Naive thymus-derived CD8-positive, alpha-beta T cell (primary cell): ENCODE results near the gene TARM1. TPM values are rescaled to one million over a fixed set of nuclear protein-coding genes. Genes with fewer than 3 reads are reported as not detected.
A peak's percentile ranks its signal among the peaks of the same experiment; 100 is the strongest.

Experiments
- ATAC-seq, 2 donors: fragments of 150-1000 bp; cut with Tn5 transposase in 1 of 2; sonication (Bioruptor Pico), chemical (Tn5 transposase) in 1 of 2; 1 replicate in 1 of 2; 2 replicates in 1 of 2; pipeline ENCODE4 v1.10.0; 2021; ENCODE audit warnings: mild to moderate bottlenecking in 2 of 2, moderate library complexity in 2 of 2
- POLR2A ChIA-PET: fragments of 350-600 bp; sonication (Branson Sonifier 250); formaldehyde crosslinking; loops from one replicate; lab custom pipeline; 2021; ENCODE audit warnings: antibody characterized with exemption; lab: Charles Lee
- DNase-seq, 10 donors: peaks; one replicate each; pipeline versions ENCODE4 v3.0.0 to v3.0.0-alpha.2; 2020 to 2022
- H3K27ac Mint-ChIP-seq, 10 donors: one replicate each; pipeline ENCODE4 v1.8.0; 2020 to 2022; ENCODE audit warnings: mild to moderate bottlenecking in 10 of 10, mixed read lengths in 10 of 10, moderate library complexity in 4 of 10, inconsistent platforms in 1 of 10
- H3K27me3 Mint-ChIP-seq, 5 donors: one replicate each; pipeline ENCODE4 v1.8.0; 2021 to 2022; ENCODE audit warnings: mixed read lengths in 5 of 5
- H3K36me3 Mint-ChIP-seq, 3 donors: one replicate each; pipeline ENCODE4 v1.8.0; 2020 to 2022; ENCODE audit warnings: mixed read lengths in 3 of 3, mild to moderate bottlenecking in 2 of 3, inconsistent platforms in 1 of 3
- H3K4me1 Mint-ChIP-seq, 4 donors: one replicate each; pipeline ENCODE4 v1.8.0; 2021 to 2022; ENCODE audit warnings: mixed read lengths in 4 of 4
- H3K4me3 Mint-ChIP-seq, 10 donors: one replicate each; pipeline ENCODE4 v1.8.0; 2020 to 2022; ENCODE audit warnings: mild to moderate bottlenecking in 10 of 10, mixed read lengths in 10 of 10, moderate library complexity in 6 of 10, inconsistent platforms in 1 of 10
- H3K9me3 Mint-ChIP-seq, 9 donors: one replicate each; pipeline ENCODE4 v1.8.0; 2020 to 2022; ENCODE audit warnings: mixed read lengths in 9 of 9, mild to moderate bottlenecking in 3 of 9, inconsistent platforms in 1 of 9, moderate library complexity in 1 of 9
- polyA plus RNA-seq, 3 donors: library from polyadenylated mRNA; unstranded; fragments of 300-500 nt; fragmentation: Illumina TruSeq; gene quantifications; one replicate each; pipeline ENCODE4 v1.2.3, GENCODE V29; 2021
- total RNA-seq, 8 experiments: library from RNA in 2 of 8; stranded (reverse) in 2 of 8; gene quantifications; one replicate each; pipeline ENCODE4 v1.2.3 and lab custom pipeline; 2021 to 2026

The TARM1 gene
- total RNA-seq (not detected), polyA plus RNA-seq (not detected), total RNA-seq (lab: John Stamatoyannopoulos, UW) (0 reads per million in 6 experiments)

- POLR2A ChIA-PET = no interaction called here
- H3K27me3 Mint-ChIP-seq = peaks cover 3 to 15% (median 6%) of the 10 kb centered on the region in 5 donors
- ATAC-seq = no peak
- H3K4me1 Mint-ChIP-seq = no peaks in the 10 kb centered on the region
- DNase-seq = no peak
- H3K27ac Mint-ChIP-seq = no peak within 1 kb of the TSS
- H3K4me3 Mint-ChIP-seq = no peak within 1 kb of the TSS
- peaks cover 0 to 42% (median 9%) of the 10 kb centered on the region in 9 donors for H3K9me3 Mint-ChIP-seq
- H3K36me3 Mint-ChIP-seq = peaks cover 0 to 16% (median 0%) of the 10 kb centered on the region in 3 donors
These were observed at the start of gene TARM1 for GRCh38 chr19:54081032-54081431. Gene TARM1, minus strand, starts transcription at chr19:54081365. Its CDS starts 25 bp downstream, at chr19:54081340.

- peaks cover 0 to 42% (median 4%) of the 10 kb centered on the region in 3 donors for H3K36me3 Mint-ChIP-seq
These were observed 48.4 kb upstream of the TARM1 start for GRCh38 chr19:54129617-54129996.

GRCh38 chr19:54128796-54129616 lies 47.8 kb upstream of the TARM1 start:
- POLR2A ChIA-PET = no interaction called here
- no peaks in the 10 kb centered on the region for H3K27me3 Mint-ChIP-seq
- peaks cover 0 to under 1% (median 0%) of the 10 kb centered on the region in 4 donors for H3K4me1 Mint-ChIP-seq
- no peaks in the 10 kb centered on the region for H3K9me3 Mint-ChIP-seq
- no peak overlapping the region for H3K27ac Mint-ChIP-seq
- no peak for ATAC-seq
- no peak overlapping the region for H3K4me3 Mint-ChIP-seq
- H3K36me3 Mint-ChIP-seq = peaks cover 0 to 47% (median 4%) of the 10 kb centered on the region in 3 donors
- DNase-seq = no peak

More at GRCh38 chr19:54129617-54129996, 48.4 kb upstream of the TARM1 start:
- H3K4me3 Mint-ChIP-seq = no peak overlapping the region
- H3K27me3 Mint-ChIP-seq = no peaks in the 10 kb centered on the region
- POLR2A ChIA-PET = no interaction called here
- no peaks in the 10 kb centered on the region for H3K9me3 Mint-ChIP-seq
- H3K4me1 Mint-ChIP-seq = peaks cover 2 to 6% (median 4%) of the 10 kb centered on the region in 4 donors
- no peak for ATAC-seq
- H3K27ac Mint-ChIP-seq = no peak overlapping the region
- no peak for DNase-seq

- DNase-seq = no peak
- H3K27me3 Mint-ChIP-seq = no peaks in the 10 kb centered on the region
- H3K36me3 Mint-ChIP-seq = peaks cover 0 to 51% (median 5%) of the 10 kb centered on the region in 3 donors
- peak overlapping the region in 1 of 10 donors; percentile 56 for H3K27ac Mint-ChIP-seq
- no peaks in the 10 kb centered on the region for H3K4me1 Mint-ChIP-seq
- POLR2A ChIA-PET = no interaction called here
- H3K9me3 Mint-ChIP-seq = no peaks in the 10 kb centered on the region
- no peak overlapping the region for H3K4me3 Mint-ChIP-seq
- no peak for ATAC-seq
These were observed 47.2 kb upstream of the TARM1 start for GRCh38 chr19:54128441-54128725.

GRCh38 chr19:54127688-54128440 lies 46.7 kb upstream of the TARM1 start:
- peaks cover 0 to 1% (median 0%) of the 10 kb centered on the region in 4 donors for H3K4me1 Mint-ChIP-seq
- POLR2A ChIA-PET = no interaction called here
- DNase-seq = no peak
- H3K4me3 Mint-ChIP-seq = no peak overlapping the region
- peak overlapping the region in 1 of 10 donors; percentile 56 for H3K27ac Mint-ChIP-seq
- H3K36me3 Mint-ChIP-seq = peaks cover 0 to 56% (median 7%) of the 10 kb centered on the region in 3 donors
- no peak for ATAC-seq
- H3K9me3 Mint-ChIP-seq = no peaks in the 10 kb centered on the region
- no peaks in the 10 kb centered on the region for H3K27me3 Mint-ChIP-seq

- Mint-ChIP-seq H3K27me3 (no peaks in the 10 kb centered on the region), H3K36me3 (peaks cover 0 to 64% (median 5%) of the 10 kb centered on the region in 3 donors), H3K4me3 (no peak overlapping the region)
These were observed 44.5 kb upstream of the TARM1 start for GRCh38 chr19:54125713-54126112.

GRCh38 chr19:54124393-54124792 lies 43.2 kb upstream of the TARM1 start:
- Mint-ChIP-seq H3K27ac (no peak overlapping the region), H3K4me3 (no peak overlapping the region), H3K36me3 (peaks cover 0 to 70% (median 9%) of the 10 kb centered on the region in 3 donors), H3K27me3 (no peaks in the 10 kb centered on the region), H3K4me1 (peaks cover 0 to 2% (median under 1%) of the 10 kb centered on the region in 4 donors), H3K9me3 (no peaks in the 10 kb centered on the region)
- ATAC-seq = no peak
- DNase-seq = no peak
- POLR2A ChIA-PET = interaction anchor here (2.2 to 2.6 kb wide), 2 partner anchors 9 to 13 kb away, joined by 5 to 16 read pairs; partner anchors contain the start of genes CNOT3, PRPF31 and TFPT

More at GRCh38 chr19:54125713-54126112, 44.5 kb upstream of the TARM1 start:
- ATAC-seq (no peak), DNase-seq (no peak)
- Mint-ChIP-seq H3K27ac (peak overlapping the region in 1 of 10 donors; percentile 29), H3K9me3 (no peaks in the 10 kb centered on the region), H3K4me1 (peaks cover 0 to 2% (median under 1%) of the 10 kb centered on the region in 4 donors)
- POLR2A ChIA-PET = interaction anchor here (1.4 to 2.2 kb wide), 2 partner anchors 11 kb away, joined by 5 to 6 read pairs; partner anchors contain the start of gene CNOT3

- Mint-ChIP-seq H3K9me3 (no peaks in the 10 kb centered on the region), H3K36me3 (peaks cover 0 to 73% (median 9%) of the 10 kb centered on the region in 3 donors), H3K27ac (no peak overlapping the region), H3K4me1 (peaks cover 0 to 2% (median under 1%) of the 10 kb centered on the region in 4 donors), H3K4me3 (no peak overlapping the region), H3K27me3 (no peaks in the 10 kb centered on the region)
- DNase-seq = no peak
- ATAC-seq = no peak
- POLR2A ChIA-PET = interaction anchor here (2.2 to 2.6 kb wide), 2 partner anchors 9 to 13 kb away, joined by 5 to 16 read pairs; partner anchors contain the start of genes CNOT3, PRPF31 and TFPT
These were observed 42.5 kb upstream of the TARM1 start for GRCh38 chr19:54123682-54124081.

- no peaks in the 10 kb centered on the region for H3K9me3 Mint-ChIP-seq
- DNase-seq = no peak
- no peak overlapping the region for H3K4me3 Mint-ChIP-seq
- ATAC-seq = no peak
- no peak overlapping the region for H3K27ac Mint-ChIP-seq
- H3K4me1 Mint-ChIP-seq = peaks cover 6 to 21% (median 12%) of the 10 kb centered on the region in 4 donors
- no peaks in the 10 kb centered on the region for H3K27me3 Mint-ChIP-seq
- H3K36me3 Mint-ChIP-seq = peaks cover 0 to 71% (median 7%) of the 10 kb centered on the region in 3 donors
- POLR2A ChIA-PET = interaction anchor here (1.2 kb wide), 1 partner anchor 16 kb away, joined by 5 read pairs; the partner anchor contains the start of gene CNOT3
These were observed 40.1 kb upstream of the TARM1 start for GRCh38 chr19:54121259-54121658.

- H3K36me3 Mint-ChIP-seq = peaks cover 0 to 40% (median 8%) of the 10 kb centered on the region in 3 donors
- ATAC-seq (peak; percentile 87 to 89), DNase-seq (peak; percentile 79 to 100 (median 96))
- peak within 1 kb of the TSS; percentile 87 to 98 (median 93) for H3K4me3 Mint-ChIP-seq
- H3K27me3 Mint-ChIP-seq = peaks cover 0 to 4% (median 0%) of the 10 kb centered on the region in 5 donors
- no peaks in the 10 kb centered on the region for H3K9me3 Mint-ChIP-seq
- H3K4me1 Mint-ChIP-seq = peaks cover 16 to 50% (median 36%) of the 10 kb centered on the region in 4 donors
- H3K27ac Mint-ChIP-seq = peak within 1 kb of the TSS; percentile 89 to 99 (median 95)
- POLR2A ChIA-PET = interaction anchor here (0.6 to 4.1 kb wide), 19 partner anchors 8 to 1013 kb away, joined by 3 to 86 read pairs (median 4); partner anchors contain the start of genes CNOT3, LENG1, LENG8 and LENG9
These were observed 34.2 kb upstream of the TARM1 start, which contains the start of the genes PRPF31 and TFPT for GRCh38 chr19:54115109-54116063. Gene PRPF31, plus strand, starts transcription at chr19:54115754. Its CDS starts 2,525 bp downstream, at chr19:54118279. Gene TFPT, minus strand, starts transcription at chr19:54115657. Its CDS starts 388 bp downstream, at chr19:54115269.
